T-cell (primary cell): Measurements from ENCODE around the gene FUCA1. TPM values are rescaled to one million over a fixed set of nuclear protein-coding genes. Genes with fewer than 3 reads are reported as not detected.
A peak's percentile ranks its signal among the peaks of the same experiment; 100 is the strongest.

ENCODE experiments used
- ATAC-seq, 4 experiments: fragments of 200-7000 bp in 3 of 4; fragments of 150-1000 bp in 1 of 4; cut with Tn5 transposase; replicated peaks in 1 of 4; 1 replicate in 3 of 4; 2 replicates in 1 of 4; pipeline ENCODE4 v1.10.0; 2021; ENCODE audit warnings: moderate library complexity in 3 of 4, mild to moderate bottlenecking in 2 of 4, moderate number of reproducible peaks in 1 of 4
- CTCF ChIA-PET, 2 donors: fragments of 300-600 bp; sonication (Branson Sonifier 250); formaldehyde crosslinking; loops; one replicate each; lab custom pipeline; 2022; ENCODE audit warnings: antibody characterized with exemption in 2 of 2; lab: Charles Lee
- POLR2A ChIA-PET, 2 donors: fragments of 300-600 bp; sonication (Branson Sonifier 250); formaldehyde crosslinking; loops; one replicate each; lab custom pipeline; 2022; ENCODE audit warnings: antibody characterized with exemption in 2 of 2; lab: Charles Lee
- DNase-seq, 35 experiments: peaks; one replicate each; pipeline versions ENCODE4 v3.0.0 to v3.0.0-alpha.2; 2013 to 2023
- H3K27ac ChIP-seq: one replicate; pipeline ENCODE4 v1.5.1; 2013; ENCODE audit warnings: low read length
- H3K27me3 ChIP-seq, 2 experiments: replicated peaks in 1 of 2; 1 replicate in 1 of 2; 2 replicates in 1 of 2; pipeline versions ENCODE4 v1.6.1 to v1.7.0; 2013; ENCODE audit warnings: low read length in 1 of 2, mixed read lengths in 1 of 2; ENCODE audit not compliant: control insufficient read depth in 2 of 2, insufficient read depth in 2 of 2; ENCODE audit errors: extremely low read depth in 1 of 2
- H3K36me3 ChIP-seq, 2 donors: 1 replicate in 1 of 2; 2 replicates in 1 of 2; pipeline versions ENCODE4 v1.6.1 to v1.7.0; 2013; ENCODE audit warnings: low read length in 1 of 2; ENCODE audit not compliant: control insufficient read depth in 2 of 2, insufficient read depth in 1 of 2; ENCODE audit errors: extremely low read depth in 1 of 2
- H3K4me1 ChIP-seq, 2 experiments: 1 replicate in 1 of 2; 2 replicates in 1 of 2; pipeline versions ENCODE4 v1.6.1 to v1.7.0; 2013; ENCODE audit warnings: low read length in 2 of 2, mixed read lengths in 1 of 2; ENCODE audit not compliant: insufficient read depth in 2 of 2, control insufficient read depth in 1 of 2; ENCODE audit errors: extremely low read depth in 1 of 2
- H3K4me3 ChIP-seq, 2 donors: 1 replicate in 1 of 2; 2 replicates in 1 of 2; pipeline versions ENCODE4 v1.5.1 to v1.7.0; 2013; ENCODE audit warnings: mild to moderate bottlenecking in 2 of 2, low read length in 1 of 2, moderate library complexity in 1 of 2; ENCODE audit not compliant: control insufficient read depth in 1 of 2; ENCODE audit errors: extremely low read depth in 1 of 2
- H3K9me3 ChIP-seq: 2 replicates; pipeline ENCODE4 v1.7.0; 2013
- H3K27ac Mint-ChIP-seq, 2 donors: one replicate each; pipeline ENCODE4 v1.8.0; 2020 to 2021; ENCODE audit warnings: mild to moderate bottlenecking in 2 of 2, mixed read lengths in 2 of 2
- H3K27me3 Mint-ChIP-seq, 2 donors: one replicate each; pipeline ENCODE4 v1.8.0; 2021 to 2022; ENCODE audit warnings: mixed read lengths in 2 of 2
- H3K36me3 Mint-ChIP-seq: one replicate; pipeline ENCODE4 v1.8.0; 2021; ENCODE audit warnings: mixed read lengths
- H3K4me1 Mint-ChIP-seq, 3 donors: one replicate each; pipeline ENCODE4 v1.8.0; 2020 to 2022; ENCODE audit warnings: mixed read lengths in 3 of 3, mild to moderate bottlenecking in 1 of 3
- H3K4me3 Mint-ChIP-seq, 3 donors: one replicate each; pipeline ENCODE4 v1.8.0; 2020 to 2022; ENCODE audit warnings: mild to moderate bottlenecking in 3 of 3, mixed read lengths in 3 of 3, moderate library complexity in 3 of 3
- H3K9me3 Mint-ChIP-seq, 3 donors: one replicate each; pipeline ENCODE4 v1.8.0; 2020 to 2022; ENCODE audit warnings: mixed read lengths in 3 of 3
- WGBS: methylation state at CpG from one replicate; pipeline ENCODE4 v1.1.5; 2013; ENCODE audit warnings: missing lambda C conversion rate; ENCODE audit not compliant: insufficient coverage; 5-methylcytosine and 5-hydroxymethylcytosine counted together
- total RNA-seq, 35 experiments: library from RNA in 6 of 35; stranded (reverse) in 6 of 35; fragments of 120-200 nt in 1 of 35; gene quantifications; one replicate each; pipeline versions ENCODE4 v1.2.1 to v1.2.4 and lab custom pipeline; 2013 to 2026

FUCA1 gene
- 10 to 100 TPM in 3 of 5 donors, 1 to 10 TPM in 2; 5.6 to 11.5 (median 10.7) TPM for total RNA-seq
- total RNA-seq (2013), result 15.8 TPM
- 5.7 to 39.4 (median 10.3) reads per million in 29 experiments for total RNA-seq (lab: John Stamatoyannopoulos, UW)

DNA sequence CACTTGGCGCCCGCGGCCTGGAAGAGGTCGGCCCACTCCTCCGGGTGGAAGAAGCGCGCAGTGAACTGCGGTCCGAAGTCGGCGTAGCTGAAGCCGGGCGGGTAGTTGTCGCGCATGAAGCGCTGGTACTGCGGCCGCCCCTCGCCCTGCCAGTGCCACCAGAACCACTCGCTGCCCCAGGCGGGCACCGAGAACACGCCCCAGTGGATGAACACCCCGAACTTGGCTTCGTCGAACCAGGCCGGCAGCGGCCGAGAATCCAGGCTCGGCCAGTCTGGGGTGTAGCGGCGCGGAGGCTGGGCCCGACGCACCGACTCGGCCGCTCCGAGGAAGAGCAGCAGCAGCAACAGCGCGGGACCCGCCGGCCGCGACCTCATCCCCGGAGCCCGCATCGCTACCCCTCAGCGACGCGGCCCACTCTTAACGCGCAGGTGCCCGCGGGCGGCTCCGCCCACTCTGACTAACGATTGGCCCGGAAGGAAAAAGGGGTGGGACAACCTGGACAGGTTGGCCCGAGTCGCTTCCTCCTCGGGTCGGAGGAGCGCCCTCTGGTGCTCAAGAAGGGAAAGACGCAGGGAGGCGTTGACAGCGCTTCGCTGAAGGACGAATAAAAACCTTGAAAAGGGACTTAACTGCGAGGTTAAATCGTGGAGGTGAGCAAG, at the start of gene FUCA1:
FUCA1 (minus strand) TSS at position 396 of the 662 bp plus-strand sequence; CDS start at position 392, 4 bp downstream.
- ChIA-PET POLR2A (interaction anchor here in 1 of 2 donors (0.6 kb wide), 1 partner anchor 1400 kb away, joined by 7 read pairs; no protein-coding TSS in a partner anchor), CTCF (interaction anchor here (0.8 to 1.0 kb wide), 2 partner anchors 18 to 287 kb away, joined by 3 read pairs; no protein-coding TSS in a partner anchor)
- Histone ChIP-seq H3K4me3 (peak within 1 kb of the TSS; percentile 69 to 81), H3K27me3 (no peaks in the 10 kb centered on the region), H3K27ac (peak within 1 kb of the TSS; percentile 34), H3K4me1 (peaks cover 5 to 19% of the 10 kb centered on the region in 2 experiments), H3K9me3 (no peaks in the 10 kb centered on the region), H3K36me3 (peaks cover 5 to 18% of the 10 kb centered on the region in 2 donors)
- Mint-ChIP-seq H3K27me3 (no peaks in the 10 kb centered on the region), H3K36me3 (peaks cover 8% of the 10 kb centered on the region), H3K27ac (peak within 1 kb of the TSS; percentile 62 to 95), H3K9me3 (no peaks in the 10 kb centered on the region), H3K4me1 (peaks cover 22 to 31% (median 23%) of the 10 kb centered on the region in 3 donors), H3K4me3 (peak within 1 kb of the TSS; percentile 71 to 83 (median 79))
- under 1% methylated on average over 70 of the region's 71 CpGs for WGBS
- peak; percentile 99 for ATAC-seq
- DNase-seq, result peak; percentile 90 to 98 (median 95)

DNA sequence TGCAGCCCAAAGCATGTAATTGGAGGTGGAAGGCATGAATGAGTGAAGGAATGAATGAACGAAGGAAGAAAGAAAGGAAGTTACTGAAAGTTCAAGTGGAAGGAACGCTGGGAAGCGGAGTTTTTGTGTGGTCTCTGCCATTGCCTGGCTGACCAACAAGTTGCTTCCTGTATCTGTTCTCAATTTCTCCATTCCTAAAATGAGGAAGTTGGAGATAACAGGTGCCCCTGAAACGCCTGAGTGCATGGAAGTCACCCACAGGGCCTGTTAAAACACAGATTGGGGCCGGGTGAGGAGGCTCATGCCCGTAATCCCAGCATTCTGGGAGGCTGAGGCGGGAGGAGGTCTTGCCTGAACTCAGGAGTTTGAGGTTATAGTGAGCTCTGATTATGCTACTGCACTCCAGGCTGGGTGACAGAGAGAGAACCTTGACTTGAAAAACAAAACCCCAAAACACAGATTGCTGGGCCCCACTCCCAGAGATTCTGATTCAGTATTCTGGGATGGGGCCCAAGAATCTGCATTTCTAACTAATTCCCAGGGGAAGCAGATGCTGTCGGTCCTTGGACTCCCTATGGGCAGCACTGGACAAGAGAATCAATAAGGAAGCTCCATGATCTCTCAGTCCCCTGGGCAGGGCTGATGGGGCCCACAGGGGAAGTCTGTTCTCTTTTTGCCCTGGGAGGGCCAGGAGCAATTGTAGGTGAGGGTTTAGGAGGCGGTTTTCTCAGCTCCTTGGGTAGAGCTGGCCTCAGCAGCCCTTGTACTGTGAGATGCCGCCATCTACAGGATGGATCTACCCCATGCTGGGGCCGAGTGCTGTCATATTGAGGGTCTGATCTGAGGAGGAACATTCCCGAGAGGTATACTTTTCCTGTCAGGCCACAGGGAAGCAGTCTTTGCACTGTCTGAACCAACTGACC, 48.4 kb upstream of the FUCA1 start:
- H3K9me3 Mint-ChIP-seq, result no peaks in the 10 kb centered on the region
- WGBS, result 32% methylated on average over 6 of the region's 12 CpGs
- Histone ChIP-seq H3K4me1 (peaks cover 8 to 39% of the 10 kb centered on the region in 2 experiments), H3K27ac (no peak overlapping the region), H3K27me3 (no peaks in the 10 kb centered on the region), H3K9me3 (no peaks in the 10 kb centered on the region), H3K4me3 (no peak overlapping the region), H3K36me3 (no peaks in the 10 kb centered on the region)
- ChIA-PET CTCF (interaction anchor here (0.6 to 2.7 kb wide), 9 partner anchors 29 to 1435 kb away, joined by 3 to 30 read pairs (median 5); no protein-coding TSS in a partner anchor), POLR2A (interaction anchor here in 1 of 2 donors (0.5 kb wide), 1 partner anchor 14 kb away, joined by 3 read pairs; no protein-coding TSS in a partner anchor)
- H3K27me3 Mint-ChIP-seq, result no peaks in the 10 kb centered on the region
- no peak overlapping the region for H3K4me3 Mint-ChIP-seq
- peaks cover 30 to 36% (median 32%) of the 10 kb centered on the region in 3 donors for H3K4me1 Mint-ChIP-seq
- no peaks in the 10 kb centered on the region for H3K36me3 Mint-ChIP-seq
- peak; percentile 77 to 97 (median 85) for ATAC-seq
- DNase-seq, result peak in 34 of 35 experiments; percentile 18 to 78 (median 53)
- H3K27ac Mint-ChIP-seq, result no peak overlapping the region

- Mint-ChIP-seq H3K27me3 (no peaks in the 10 kb centered on the region), H3K36me3 (no peaks in the 10 kb centered on the region), H3K27ac (no peak overlapping the region), H3K4me3 (no peak overlapping the region), H3K9me3 (no peaks in the 10 kb centered on the region), H3K4me1 (peaks cover 38 to 46% (median 42%) of the 10 kb centered on the region in 3 donors)
- WGBS, result 100% methylated on average over 4 of the region's 5 CpGs
- DNase-seq (no peak), ATAC-seq (no peak)
- Histone ChIP-seq H3K36me3 (no peaks in the 10 kb centered on the region), H3K4me1 (peaks cover 10 to 48% of the 10 kb centered on the region in 2 experiments), H3K27me3 (no peaks in the 10 kb centered on the region), H3K4me3 (no peak overlapping the region), H3K27ac (no peak overlapping the region), H3K9me3 (no peaks in the 10 kb centered on the region)
- ChIA-PET CTCF (interaction anchor here (1.3 to 2.7 kb wide), 4 partner anchors 105 to 144 kb away, joined by 5 to 30 read pairs (median 14); no protein-coding TSS in a partner anchor), POLR2A (interaction anchor here in 1 of 2 donors (0.6 kb wide), 1 partner anchor 90 kb away, joined by 6 read pairs; no protein-coding TSS in a partner anchor)
These were observed 47.4 kb upstream of the FUCA1 start for GRCh38 chr1:23915466-23915865.

GRCh38 chr1:23914921-23915320, 46.8 kb upstream of the FUCA1 start:
- CTCF ChIA-PET, result interaction anchor here in 1 of 2 donors (2.7 kb wide), 1 partner anchor 105 kb away, joined by 30 read pairs; no protein-coding TSS in a partner anchor
- no peak overlapping the region for H3K4me3 ChIP-seq
- no peaks in the 10 kb centered on the region for H3K36me3 ChIP-seq
- no peaks in the 10 kb centered on the region for H3K27me3 ChIP-seq
- Mint-ChIP-seq H3K4me3 (no peak overlapping the region), H3K27ac (peak overlapping the region in 1 of 2 donors; percentile 61), H3K9me3 (no peaks in the 10 kb centered on the region), H3K36me3 (no peaks in the 10 kb centered on the region), H3K27me3 (no peaks in the 10 kb centered on the region), H3K4me1 (peaks cover 42 to 49% (median 47%) of the 10 kb centered on the region in 3 donors)
- ATAC-seq (no peak), DNase-seq (no peak)
- H3K9me3 ChIP-seq, result no peaks in the 10 kb centered on the region
- POLR2A ChIA-PET, result interaction anchor here in 1 of 2 donors (0.6 kb wide), 1 partner anchor 89 kb away, joined by 6 read pairs; no protein-coding TSS in a partner anchor
- peaks cover 10 to 54% of the 10 kb centered on the region in 2 experiments for H3K4me1 ChIP-seq
- WGBS, result no CpG with 5 or more reads among the region's 4 CpGs
- no peak overlapping the region for H3K27ac ChIP-seq

GRCh38 chr1:23913212-23913880, 45.3 kb upstream of the FUCA1 start, which contains the start of gene CNR2:
CNR2 (minus strand) TSS chr1:23913362; CDS start chr1:23875617, 37,745 bp downstream.
- H3K4me1 Mint-ChIP-seq, result peaks cover 54 to 62% (median 61%) of the 10 kb centered on the region in 3 donors
- POLR2A ChIA-PET, result no interaction called here
- CTCF ChIA-PET, result interaction anchor here in 1 of 2 donors (0.5 to 0.6 kb wide), 2 partner anchors 54 to 412 kb away, joined by 4 read pairs; no protein-coding TSS in a partner anchor
- H3K36me3 ChIP-seq, result no peaks in the 10 kb centered on the region
- H3K36me3 Mint-ChIP-seq, result no peaks in the 10 kb centered on the region
- peaks cover 0 to 5% of the 10 kb centered on the region in 2 donors for H3K27me3 Mint-ChIP-seq
- peak within 1 kb of the TSS; percentile 79 to 84 for H3K27ac Mint-ChIP-seq
- peak within 1 kb of the TSS in 1 of 2 donors; percentile 18 for H3K4me3 ChIP-seq
- H3K9me3 Mint-ChIP-seq, result no peaks in the 10 kb centered on the region
- H3K9me3 ChIP-seq, result no peaks in the 10 kb centered on the region
- 20% methylated on average over 5 of the region's 7 CpGs for WGBS
- H3K27ac ChIP-seq, result peak within 1 kb of the TSS; percentile 2
- DNase-seq, result peak in 14 of 35 experiments; percentile 5 to 37 (median 16)
- peak in 3 of 4 experiments; percentile 33 to 58 (median 51) for ATAC-seq
- H3K4me3 Mint-ChIP-seq, result peak within 1 kb of the TSS; percentile 50 to 73 (median 53)
- H3K27me3 ChIP-seq, result peaks cover 0 to 9% of the 10 kb centered on the region in 2 experiments
- peaks cover 20 to 70% of the 10 kb centered on the region in 2 experiments for H3K4me1 ChIP-seq
